GM19324 (cell line): Measurements from ENCODE around the gene FAM98A.
A peak's percentile ranks its signal among the peaks of the same experiment; 100 is the strongest.

ENCODE experiments used
- ATAC-seq: cut with Tn5 transposase; IDR thresholded peaks from one replicate; pipeline ENCODE4 v1.9.1; 2021; ENCODE audit warnings: mild to moderate bottlenecking, moderate library complexity; ENCODE audit not compliant: unreplicated experiment, low FRiP score

Gene FAM98A

GRCh38 chr2:33599175-33599942 lies at the start of gene FAM98A:
FAM98A (minus strand) TSS chr2:33599299; CDS start chr2:33599221, 78 bp downstream.
- ATAC-seq = peak; percentile 99

GRCh38 chr2:33645861-33646260 lies 46.8 kb upstream of the FAM98A start:
- ATAC-seq = no peak

- ATAC-seq = no peak
Observed at GRCh38 chr2:33644215-33644614, 45.1 kb upstream of the FAM98A start.

- no peak for ATAC-seq
Observed at GRCh38 chr2:33636001-33636400, 36.9 kb upstream of the FAM98A start.

GRCh38 chr2:33634261-33634910 lies 35.3 kb upstream of the FAM98A start:
- no peak for ATAC-seq

GRCh38 chr2:33633315-33633714 lies 34.2 kb upstream of the FAM98A start:
- no peak for ATAC-seq

GRCh38 chr2:33632831-33633230 lies 33.7 kb upstream of the FAM98A start:
- no peak for ATAC-seq

GRCh38 chr2:33628031-33628827 lies 29.1 kb upstream of the FAM98A start:
- no peak for ATAC-seq

GRCh38 chr2:33619028-33619427 lies 19.9 kb upstream of the FAM98A start:
- ATAC-seq = no peak

GRCh38 chr2:33617989-33618388 lies 18.9 kb upstream of the FAM98A start:
- no peak for ATAC-seq

- no peak for ATAC-seq
Observed at GRCh38 chr2:33617401-33617800, 18.3 kb upstream of the FAM98A start.

- no peak for ATAC-seq
Observed at GRCh38 chr2:33616873-33617272, 17.8 kb upstream of the FAM98A start.

- ATAC-seq = no peak
Observed at GRCh38 chr2:33614190-33614589, 15.1 kb upstream of the FAM98A start.

GRCh38 chr2:33607905-33608304 lies 8.8 kb upstream of the FAM98A start:
- ATAC-seq = no peak

- no peak for ATAC-seq
Observed at GRCh38 chr2:33607251-33607721, 8.2 kb upstream of the FAM98A start.

- no peak for ATAC-seq
Observed at GRCh38 chr2:33606622-33607021, 7.5 kb upstream of the FAM98A start.

GRCh38 chr2:33606100-33606499 lies 7.0 kb upstream of the FAM98A start:
- ATAC-seq = no peak

GRCh38 chr2:33605056-33605455 lies 6.0 kb upstream of the FAM98A start:
- no peak for ATAC-seq

GRCh38 chr2:33603416-33603815 lies 4.3 kb upstream of the FAM98A start:
- ATAC-seq = no peak

GRCh38 chr2:33602201-33602830 lies 3.2 kb upstream of the FAM98A start:
- ATAC-seq = no peak

GRCh38 chr2:33599943-33600192 lies 769 bp upstream of the FAM98A start:
- no peak for ATAC-seq
